NT2/D1 (cell line): ENCODE results near the gene PRR7.

ENCODE experiments used
- SUZ12 ChIP-seq: IDR thresholded peaks from 2 replicates; pipeline ENCODE4 v1.6.1; 2011; ENCODE audit not compliant: insufficient read length, insufficient read depth; ENCODE audit errors: extremely low read depth
- YY1 ChIP-seq: IDR thresholded peaks from 2 replicates; pipeline ENCODE4 v1.6.1; 2011; ENCODE audit not compliant: insufficient read length, insufficient read depth
- ZNF274 ChIP-seq: IDR thresholded peaks from 2 replicates; pipeline ENCODE4 v1.6.1; 2011; ENCODE audit warnings: mild to moderate bottlenecking, low read depth, low read length

DNA sequence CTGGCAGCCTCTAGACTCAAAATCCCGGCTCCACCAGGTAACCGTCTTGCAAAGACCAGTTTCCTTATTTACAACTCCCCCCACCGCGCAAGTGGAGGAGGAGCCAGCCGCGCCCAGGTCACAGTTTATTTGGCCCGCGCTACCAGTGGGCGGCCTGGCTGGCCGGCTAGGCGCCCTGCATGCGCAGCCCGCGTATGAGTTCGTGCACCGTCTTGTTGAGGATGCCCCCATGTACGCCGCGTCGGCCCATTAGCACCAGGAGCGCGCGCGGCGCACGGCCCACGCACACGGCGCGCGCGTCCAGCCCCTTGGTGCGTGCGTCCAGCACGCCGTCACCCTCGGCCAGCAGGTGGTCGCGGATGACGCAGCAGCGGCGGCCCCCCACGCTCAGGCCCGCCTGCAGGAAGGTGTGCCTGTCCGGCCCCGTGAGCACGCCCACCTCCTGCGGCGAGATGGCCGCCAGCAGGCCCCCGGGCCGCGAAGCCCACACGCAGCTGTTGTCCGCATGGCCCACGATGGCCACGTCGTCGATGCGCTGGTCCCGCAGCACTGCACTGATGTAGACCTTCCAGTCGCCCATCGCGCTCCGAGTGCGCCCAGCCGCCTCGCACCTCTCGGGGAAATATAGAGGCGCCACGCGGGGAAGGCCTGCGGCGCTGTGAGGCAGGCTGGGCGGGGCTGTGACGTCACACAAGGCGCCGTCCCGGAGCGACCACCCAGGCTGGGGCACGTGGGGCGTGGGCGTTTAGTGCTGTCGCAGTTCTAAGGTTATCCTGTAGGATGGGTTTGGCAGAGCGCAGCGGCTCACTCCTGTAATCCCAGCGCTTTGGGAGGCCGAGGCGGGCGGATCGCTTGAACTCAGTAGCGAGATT is 46.4 kb upstream of the PRR7 start, which contains the start of gene PFN3:
- no peak for TF ChIP-seq SUZ12
- TF ChIP-seq ZNF274, result no peak
- no peak for TF ChIP-seq YY1
